HG03196 (cell line): ENCODE results near the gene FAM81A.
"Not testable (repeated sequence)": the region's sequence is repeated elsewhere in the genome, so short reads cannot be mapped to it uniquely, and the experiment has no call there.

Source experiments
- ATAC-seq: cut with Tn5 transposase; IDR thresholded peaks from one replicate; pipeline ENCODE4 v1.9.1; 2021; ENCODE audit not compliant: unreplicated experiment

FAM81A gene

GRCh38 chr15:59437817-59438624 is at the start of gene FAM81A:
Gene FAM81A (plus strand): TSS chr15:59438186. CDS start chr15:59458627, 20,441 bp downstream.
- peak; percentile 68 for ATAC-seq

GRCh38 chr15:59388670-59389069 is 49.3 kb upstream of the FAM81A start:
- ATAC-seq = no peak

GRCh38 chr15:59392299-59392698 is 45.7 kb upstream of the FAM81A start:
- no peak for ATAC-seq

DNA sequence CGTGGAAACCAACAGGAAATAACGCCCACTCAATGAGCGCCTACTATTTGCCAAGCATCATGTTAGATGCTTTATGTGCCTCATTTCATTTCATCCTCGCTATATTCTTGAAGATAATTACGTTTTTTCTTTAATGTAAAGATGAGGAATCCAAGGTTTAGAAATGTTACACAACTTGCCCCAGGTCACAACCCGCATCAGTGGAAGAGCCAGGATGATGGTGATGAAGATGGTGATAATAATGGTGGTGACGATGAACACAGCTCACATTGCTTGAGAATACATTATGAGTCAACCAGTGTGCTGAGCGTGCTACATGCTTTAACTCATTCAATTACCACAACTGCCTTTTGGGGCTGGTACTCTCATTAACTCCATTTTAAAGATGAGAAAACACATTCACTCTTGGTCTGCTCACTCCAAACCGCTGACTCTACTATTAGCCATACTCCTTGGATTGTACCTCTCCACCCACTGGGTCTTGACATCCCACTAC is 43.8 kb upstream of the FAM81A start:
- ATAC-seq = no peak

DNA sequence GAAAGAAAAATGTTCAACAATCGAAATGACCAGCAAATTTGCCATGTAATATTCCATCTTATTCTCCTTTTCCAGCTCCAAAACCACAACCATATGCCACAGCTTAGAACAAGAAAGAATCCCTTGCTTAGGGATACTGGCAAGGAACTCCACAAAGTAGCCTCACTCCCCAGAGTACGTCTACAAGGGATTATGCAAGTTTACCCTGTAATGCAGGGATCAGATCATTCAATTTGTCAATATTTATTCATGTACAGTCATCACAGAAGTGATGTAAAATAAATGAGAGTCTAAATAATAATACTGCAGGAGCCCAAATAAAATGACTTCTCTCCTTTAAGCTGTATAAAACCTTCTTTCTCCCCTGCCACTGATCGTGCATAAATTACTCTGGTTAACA is 41.8 kb upstream of the FAM81A start:
- no peak for ATAC-seq

DNA sequence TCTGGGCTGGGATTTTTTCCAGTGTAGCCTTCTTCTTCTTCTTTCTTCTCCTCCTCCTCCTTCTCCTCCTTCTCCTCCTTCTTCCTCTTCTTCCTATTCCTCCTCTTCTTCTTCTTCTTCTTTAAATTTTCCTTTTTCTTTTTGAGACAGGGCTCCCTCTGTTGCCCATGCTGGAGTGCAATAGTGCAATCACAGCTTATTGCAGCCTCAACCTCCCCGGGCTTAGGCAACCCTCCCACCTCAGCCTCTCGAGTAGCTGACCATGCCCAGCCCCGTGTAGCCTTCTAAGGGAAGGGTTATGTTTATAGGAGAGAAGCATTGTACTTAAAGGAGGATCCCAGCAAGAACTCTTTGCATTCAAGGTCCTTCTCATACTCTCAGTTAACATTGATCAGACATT is 41.3 kb upstream of the FAM81A start:
- ATAC-seq = no peak

GRCh38 chr15:59398220-59398619 is 39.8 kb upstream of the FAM81A start:
- no peak for ATAC-seq

GRCh38 chr15:59399465-59400102 is 38.4 kb upstream of the FAM81A start:
- no peak for ATAC-seq

GRCh38 chr15:59400103-59400813 is 37.7 kb upstream of the FAM81A start:
- ATAC-seq = no peak

- not testable (repeated sequence) for ATAC-seq
These were observed 36.7 kb upstream of the FAM81A start for GRCh38 chr15:59401051-59401823.

DNA sequence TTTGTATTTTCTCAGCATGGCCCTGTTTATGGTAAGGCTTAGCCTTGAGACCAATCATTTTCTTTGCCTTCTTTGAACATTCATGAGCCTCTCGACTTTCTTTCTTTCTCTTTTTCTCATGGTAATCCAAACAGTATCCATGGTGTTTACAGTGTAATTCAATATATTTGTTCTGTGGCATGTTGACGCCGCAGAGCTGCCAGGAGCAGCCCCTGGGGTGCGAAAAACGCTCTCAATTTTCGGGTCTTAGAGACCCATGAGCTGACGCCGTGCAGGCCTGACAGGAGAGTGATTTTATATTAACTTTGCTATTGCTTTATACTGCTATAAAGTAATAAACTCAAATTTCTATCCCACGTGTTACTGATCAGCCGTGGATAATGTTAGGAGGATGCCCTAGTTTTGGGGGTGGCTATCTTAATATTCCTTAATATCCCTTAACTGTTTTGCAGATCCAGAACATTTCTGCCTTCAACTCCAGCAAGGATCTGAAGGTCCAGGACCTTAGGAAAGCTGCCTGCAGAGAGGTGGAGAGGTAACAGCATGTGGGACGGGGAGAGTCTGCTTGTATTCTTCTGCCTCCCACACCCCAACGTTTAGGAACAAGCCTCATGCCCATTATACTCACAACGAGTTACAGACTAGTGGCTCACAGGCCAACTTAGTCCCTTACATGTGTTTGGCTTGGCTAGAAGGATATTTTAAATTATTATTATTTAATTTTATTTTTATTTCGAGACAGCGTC is 36.0 kb upstream of the FAM81A start:
- no peak for ATAC-seq

DNA sequence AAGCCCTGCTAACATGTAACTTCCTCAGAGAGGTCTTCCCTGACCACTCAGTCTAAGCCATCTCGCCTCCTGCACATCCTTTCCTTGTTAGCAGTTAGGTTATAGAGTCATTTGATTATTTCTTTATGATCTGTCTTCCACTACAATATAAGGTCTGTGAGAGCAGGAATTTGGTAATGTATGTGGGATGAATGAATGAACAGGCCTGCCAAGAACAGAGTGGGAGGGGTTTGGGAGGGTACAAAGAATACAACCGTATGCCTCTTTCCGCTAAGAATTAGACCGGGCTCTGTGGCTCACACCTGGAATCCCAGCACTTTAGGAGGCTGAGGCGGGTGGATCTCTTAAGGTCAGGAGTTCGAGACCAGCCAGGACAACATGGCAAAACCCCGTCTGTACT is 32.9 kb upstream of the FAM81A start:
- no peak for ATAC-seq

- no peak for ATAC-seq
These were observed 31.5 kb upstream of the FAM81A start for GRCh38 chr15:59406446-59406845.

- no peak for ATAC-seq
These were observed 30.0 kb upstream of the FAM81A start for GRCh38 chr15:59407946-59408345.

- no peak for ATAC-seq
These were observed 27.5 kb upstream of the FAM81A start for GRCh38 chr15:59410391-59410896.

- ATAC-seq = no peak
These were observed 24.4 kb upstream of the FAM81A start for GRCh38 chr15:59413577-59413976.

DNA sequence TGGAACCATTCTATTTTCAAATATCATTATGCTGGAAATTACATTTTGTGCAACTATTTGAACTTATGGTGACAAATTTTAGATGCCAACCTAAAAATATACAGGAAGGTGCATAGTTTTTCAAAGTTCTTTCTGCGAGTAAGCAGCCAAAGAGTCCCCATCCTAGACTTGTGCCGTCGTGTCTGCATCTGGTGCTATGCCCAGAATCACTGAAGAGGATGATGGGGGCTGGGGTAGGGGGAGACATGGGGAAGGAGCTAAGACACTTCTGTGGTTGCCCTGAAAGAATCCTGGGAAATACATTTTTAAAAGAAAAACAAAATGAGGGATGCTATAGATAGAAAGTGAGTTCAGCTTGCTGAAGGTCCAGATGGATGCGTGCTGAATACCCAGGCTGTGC is 21.2 kb upstream of the FAM81A start:
- ATAC-seq = no peak

DNA sequence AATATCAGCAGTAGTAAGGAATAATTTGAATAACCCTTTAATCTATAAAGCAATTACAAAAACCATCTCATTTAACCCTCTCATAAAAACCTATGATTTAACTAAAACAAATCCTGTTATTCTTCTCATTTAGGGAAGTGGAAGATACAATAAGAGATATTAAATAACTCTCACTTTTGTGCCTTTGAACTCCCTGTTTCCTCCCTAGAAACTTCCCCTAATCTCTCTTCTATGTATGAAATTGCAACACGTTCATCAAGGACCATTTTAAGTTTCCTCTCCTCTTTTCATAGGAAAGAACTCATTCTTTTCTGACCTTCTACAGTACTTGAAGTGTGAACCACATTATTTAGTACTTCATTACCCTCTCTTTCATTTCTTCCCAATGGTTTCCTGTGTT is 18.8 kb upstream of the FAM81A start:
- no peak for ATAC-seq

- ATAC-seq = no peak
These were observed 17.9 kb upstream of the FAM81A start for GRCh38 chr15:59420108-59420507.

GRCh38 chr15:59420986-59421618 is 16.9 kb upstream of the FAM81A start:
- no peak for ATAC-seq
